H9 (cell line): ENCODE results near the gene NEMP2. TPM values are rescaled to one million over a fixed set of nuclear protein-coding genes. Genes with fewer than 3 reads are reported as not detected.

Experiments used
- DNase-seq: peaks from one replicate; pipeline ENCODE4 v3.0.0-alpha.2; 2017
- H2AFZ ChIP-seq: one replicate; pipeline ENCODE4 v1.6.1; 2013; ENCODE audit warnings: mild to moderate bottlenecking, low read length, control low read depth, moderate library complexity
- H2AK5ac ChIP-seq: 2 replicates; pipeline ENCODE4 v1.6.1; 2013; ENCODE audit warnings: low read length, control low read depth, mixed read lengths; ENCODE audit not compliant: insufficient read length
- H2BK120ac ChIP-seq: one replicate; pipeline ENCODE4 v1.6.1; 2013; ENCODE audit warnings: low read depth, mild to moderate bottlenecking, low read length, control low read depth, inconsistent platforms; ENCODE audit not compliant: poor library complexity, severe bottlenecking
- H2BK12ac ChIP-seq: 2 replicates; pipeline ENCODE4 v1.6.1; 2013; ENCODE audit warnings: low read length, control low read depth, mixed read lengths, low read depth; ENCODE audit not compliant: insufficient read length
- H2BK15ac ChIP-seq: 2 replicates; pipeline ENCODE4 v1.6.1; 2013; ENCODE audit warnings: low read depth, low read length, control low read depth
- H2BK20ac ChIP-seq: one replicate; pipeline ENCODE4 v1.6.1; 2013; ENCODE audit warnings: low read depth, mild to moderate bottlenecking, low read length, control low read depth, inconsistent platforms; ENCODE audit not compliant: poor library complexity, severe bottlenecking
- H2BK5ac ChIP-seq: 2 replicates; pipeline ENCODE4 v1.6.1; 2013; ENCODE audit warnings: low read length, control low read depth, mixed read lengths; ENCODE audit not compliant: insufficient read length
- H3K14ac ChIP-seq: 2 replicates; pipeline ENCODE4 v1.6.1; 2013; ENCODE audit warnings: low read length, control low read depth; ENCODE audit not compliant: insufficient read depth
- H3K18ac ChIP-seq: 2 replicates; pipeline ENCODE4 v1.6.1; 2013; ENCODE audit warnings: low read depth, mild to moderate bottlenecking, mixed read lengths, low read length, control low read depth; ENCODE audit not compliant: insufficient read length
- H3K23ac ChIP-seq: 2 replicates; pipeline ENCODE4 v1.6.1; 2013; ENCODE audit warnings: low read length, control low read depth, mixed read lengths, low read depth; ENCODE audit not compliant: insufficient read length
- H3K23me2 ChIP-seq: 2 replicates; pipeline ENCODE4 v1.6.1; 2013; ENCODE audit warnings: low read depth, mild to moderate bottlenecking, mixed read lengths, low read length, control low read depth; ENCODE audit not compliant: insufficient read length, poor library complexity, severe bottlenecking
- H3K27ac ChIP-seq: 2 replicates; pipeline ENCODE4 v1.5.1; 2013; ENCODE audit warnings: low read length, control low read depth, mixed read lengths, low read depth; ENCODE audit not compliant: insufficient read length
- H3K27me3 ChIP-seq: 2 replicates; pipeline ENCODE4 v1.6.1; 2013; ENCODE audit warnings: low read length, control low read depth, inconsistent platforms; ENCODE audit not compliant: insufficient read depth
- H3K4ac ChIP-seq: 2 replicates; pipeline ENCODE4 v1.6.1; 2013; ENCODE audit warnings: low read depth, mild to moderate bottlenecking, control low read depth, inconsistent platforms, low read length, moderate library complexity
- H3K4me1 ChIP-seq: 2 replicates; pipeline ENCODE4 v1.6.1; 2013; ENCODE audit warnings: low read length, control low read depth, inconsistent platforms; ENCODE audit not compliant: insufficient read depth
- H3K4me2 ChIP-seq: 2 replicates; pipeline ENCODE4 v1.6.1; 2013; ENCODE audit warnings: low read length, control low read depth, mixed read lengths; ENCODE audit not compliant: insufficient read length, insufficient read depth
- H3K56ac ChIP-seq: 2 replicates; pipeline ENCODE4 v1.6.1; 2013; ENCODE audit warnings: low read depth, mild to moderate bottlenecking, mixed read lengths, low read length, control low read depth; ENCODE audit not compliant: insufficient read length
- H3K79me1 ChIP-seq: 2 replicates; pipeline ENCODE4 v1.6.1; 2013; ENCODE audit warnings: low read depth, mild to moderate bottlenecking, moderate library complexity, low read length, control low read depth, inconsistent platforms; ENCODE audit not compliant: insufficient read depth, poor library complexity, severe bottlenecking
- H3K79me2 ChIP-seq: 2 replicates; pipeline ENCODE4 v1.6.1; 2013; ENCODE audit warnings: low read length, control low read depth, inconsistent platforms; ENCODE audit not compliant: insufficient read depth
- H3K9ac ChIP-seq: 2 replicates; pipeline ENCODE4 v1.6.1; 2013; ENCODE audit warnings: low read length, control low read depth, mixed read lengths; ENCODE audit not compliant: insufficient read length; ENCODE audit errors: extremely low read depth
- H3K9me3 ChIP-seq: one replicate; pipeline ENCODE4 v1.6.1; 2013; ENCODE audit warnings: low read depth, low read length, inconsistent platforms; ENCODE audit not compliant: control insufficient read depth
- H3T11ph ChIP-seq: one replicate; pipeline ENCODE4 v1.6.1; 2013; ENCODE audit warnings: mild to moderate bottlenecking, low read length, control low read depth, inconsistent platforms
- H4K20me1 ChIP-seq: one replicate; pipeline ENCODE4 v1.6.1; 2013; ENCODE audit not compliant: control insufficient read depth, insufficient read length, insufficient read depth
- H4K5ac ChIP-seq: 2 replicates; pipeline ENCODE4 v1.6.1; 2013; ENCODE audit warnings: low read depth, mild to moderate bottlenecking, mixed read lengths, low read length, control low read depth; ENCODE audit not compliant: insufficient read length
- H4K8ac ChIP-seq: replicated peaks from 2 replicates; pipeline ENCODE4 v1.6.1; 2013; ENCODE audit warnings: low read length, control low read depth, mixed read lengths, low read depth; ENCODE audit not compliant: insufficient read length
- H4K91ac ChIP-seq: 2 replicates; pipeline ENCODE4 v1.6.1; 2013; ENCODE audit warnings: low read depth, mild to moderate bottlenecking, moderate library complexity, mixed read lengths, low read length, control low read depth; ENCODE audit not compliant: insufficient read length
- H3K27ac Mint-ChIP-seq, 3 experiments: 2 replicates in 2 of 3; 3 replicates in 1 of 3; pipeline ENCODE4 v1.8.0; 2020 to 2021; ENCODE audit warnings: mixed read lengths in 3 of 3, mild to moderate bottlenecking in 1 of 3, moderate library complexity in 1 of 3
- H3K27me3 Mint-ChIP-seq: 2 replicates; pipeline ENCODE4 v1.8.0; 2021; ENCODE audit warnings: low read depth, mild to moderate bottlenecking, moderate library complexity, mixed read lengths
- H3K36me3 Mint-ChIP-seq, 3 experiments: 2 replicates in 2 of 3; 3 replicates in 1 of 3; pipeline ENCODE4 v1.8.0; 2020 to 2021; ENCODE audit warnings: low read depth in 3 of 3, mixed read lengths in 3 of 3; ENCODE audit not compliant: insufficient read depth in 1 of 3
- H3K4me1 Mint-ChIP-seq, 2 experiments: 2 replicates each; pipeline ENCODE4 v1.8.0; 2020; ENCODE audit warnings: mixed read lengths in 2 of 2
- H3K4me3 Mint-ChIP-seq, 2 experiments: 2 replicates in 1 of 2; 3 replicates in 1 of 2; pipeline ENCODE4 v1.8.0; 2020 to 2021; ENCODE audit warnings: mild to moderate bottlenecking in 2 of 2, mixed read lengths in 2 of 2, moderate library complexity in 1 of 2
- H3K9me3 Mint-ChIP-seq, 2 experiments: 2 replicates in 1 of 2; 3 replicates in 1 of 2; pipeline ENCODE4 v1.8.0; 2020; ENCODE audit warnings: mild to moderate bottlenecking in 2 of 2, mixed read lengths in 2 of 2, moderate library complexity in 1 of 2
- CTCF ChIP-seq: fragments of 200-600 bp; sonication (generic); conservative IDR thresholded peaks from 3 replicates; pipeline ENCODE4 v1.8.0; 2021; ENCODE audit warnings: antibody characterized with exemption, mild to moderate bottlenecking
- WGBS: extraction: QIAGEN DNeasy Blood & Tissue Kit; methylation state at CpG from one replicate; pipeline ENCODE4 v1.1.7; 2013; ENCODE audit warnings: missing lambda C conversion rate, low lambda C conversion rate, mixed read lengths; ENCODE audit not compliant: insufficient read length; ENCODE audit errors: extremely low coverage; 5-methylcytosine and 5-hydroxymethylcytosine counted together
- total RNA-seq: library from RNA; stranded (reverse); gene quantifications from 2 replicates; pipeline ENCODE4 v1.2.1, GENCODE V29; 2021

NEMP2 gene
- total RNA-seq, 1 experiment from 2014 or later = 5.3 TPM

DNA sequence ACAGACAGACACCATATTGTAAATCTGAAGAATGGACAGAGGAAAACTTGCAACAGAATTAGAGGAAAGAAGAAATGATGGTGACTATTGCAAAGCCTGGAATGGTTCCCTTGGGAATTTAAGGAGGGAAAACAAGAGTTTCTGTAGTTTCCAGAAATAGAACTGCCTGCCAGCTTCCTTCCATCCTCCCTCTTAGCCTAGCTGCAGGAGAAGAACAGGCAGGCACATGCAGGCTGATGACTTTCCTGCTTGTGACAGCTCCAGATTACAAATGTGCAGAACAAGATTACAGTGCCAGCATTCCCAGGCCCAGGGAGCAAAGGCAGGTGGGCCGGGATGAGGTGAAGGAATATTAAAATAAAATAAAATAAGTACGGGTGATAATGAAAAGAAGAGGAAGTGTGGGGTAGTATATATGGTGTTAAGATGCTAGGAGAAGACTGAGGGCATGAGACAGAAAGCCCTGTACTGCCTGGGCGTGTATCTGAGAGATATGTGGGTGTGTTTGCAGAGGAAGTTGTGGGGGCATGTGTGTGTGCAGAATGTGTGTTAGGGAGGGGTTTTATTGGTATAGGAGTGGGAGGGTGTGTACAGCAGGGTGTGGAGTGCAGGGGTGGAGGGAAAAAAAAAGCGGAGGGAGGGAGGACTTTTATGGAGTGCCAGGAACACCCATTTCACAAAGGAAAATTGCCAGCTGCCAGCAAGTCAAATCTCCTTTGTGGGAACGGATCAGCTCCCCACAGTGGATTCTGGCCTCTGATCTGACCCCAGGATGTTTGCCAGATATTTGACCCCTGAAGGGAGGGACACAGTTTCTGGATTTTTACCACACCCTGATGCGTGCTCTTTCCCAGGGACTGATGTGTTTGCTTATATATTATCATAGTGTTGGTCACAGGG is 43.9 kb upstream of the NEMP2 start:
- Histone ChIP-seq H2BK15ac (no peak overlapping the region), H3K23me2 (no peaks in the 10 kb centered on the region), H4K8ac (no peak overlapping the region), H4K91ac (no peak overlapping the region), H4K5ac (no peak overlapping the region), H4K20me1 (no peaks in the 10 kb centered on the region), H3K9me3 (no peaks in the 10 kb centered on the region), H3K23ac (no peak overlapping the region), H3T11ph (no peak overlapping the region), H3K79me1 (no peaks in the 10 kb centered on the region), H3K27me3 (no peaks in the 10 kb centered on the region), H3K4ac (no peak overlapping the region), H3K18ac (no peak overlapping the region), H3K4me1 (no peaks in the 10 kb centered on the region), H2BK20ac (no peak overlapping the region), H2BK12ac (no peak overlapping the region), H2AK5ac (no peak overlapping the region), H2BK120ac (no peak overlapping the region), H2BK5ac (no peak overlapping the region), H3K4me2 (no peak overlapping the region), H3K56ac (no peak overlapping the region), H3K27ac (no peak overlapping the region), H3K14ac (no peak overlapping the region), H3K9ac (no peak overlapping the region), H3K79me2 (no peaks in the 10 kb centered on the region), H2AFZ (no peak overlapping the region)
- no peaks in the 10 kb centered on the region; a peak in 1 of 5 replicates for H3K9me3 Mint-ChIP-seq
- no peak overlapping the region for H3K4me3 Mint-ChIP-seq
- no peaks in the 10 kb centered on the region for H3K27me3 Mint-ChIP-seq
- TF ChIP-seq CTCF = no peak
- peak overlapping the region in 1 of 3 experiments; percentile 52; a peak in 1 of 7 replicates for H3K27ac Mint-ChIP-seq
- H3K36me3 Mint-ChIP-seq = no peaks in the 10 kb centered on the region
- DNase-seq = no peak
- 100% methylated on average over 2 of the region's 6 CpGs for WGBS
- H3K4me1 Mint-ChIP-seq = no peaks in the 10 kb centered on the region
